Right lobe of liver (tissue), 6 donors: ENCODE results near the gene PIK3R3. TPM values are rescaled to one million over a fixed set of nuclear protein-coding genes. Genes with fewer than 3 reads are reported as not detected.
"Not testable (repeated sequence)": the region's sequence is repeated elsewhere in the genome, so short reads cannot be mapped to it uniquely, and the experiment has no call there.

Experiments used
- ATAC-seq, 4 donors: fragments of 200-7000 bp; cut with Tn5 transposase; one replicate each; pipeline ENCODE4 v1.9.1; 2020; ENCODE audit warnings: mild to moderate bottlenecking in 4 of 4, moderate library complexity in 4 of 4
- DNase-seq, 3 donors: peaks; one replicate each; pipeline ENCODE4 v3.0.0-alpha.2; 2020
- H3K27ac ChIP-seq, 3 donors: fragments of 200-600 bp; one replicate each; pipeline ENCODE4 v1.8.0; 2022
- H3K27me3 ChIP-seq, 2 donors: fragments of 200-600 bp; one replicate each; pipeline ENCODE4 v1.8.0; 2022
- H3K36me3 ChIP-seq, 4 donors: fragments of 200-600 bp; sonication (generic) in 1 of 4; one replicate each; pipeline versions ENCODE4 v1.5.1 to v1.8.0; 2017 to 2022; ENCODE audit warnings: control low read depth in 1 of 4
- H3K4me1 ChIP-seq, 4 donors: fragments of 200-600 bp; sonication (generic) in 1 of 4; one replicate each; pipeline versions ENCODE4 v1.5.1 to v1.8.0; 2017 to 2022; ENCODE audit warnings: control low read depth in 1 of 4
- H3K4me3 ChIP-seq, 3 donors: fragments of 200-600 bp; one replicate each; pipeline ENCODE4 v1.8.0; 2022
- H3K9me3 ChIP-seq, 4 donors: fragments of 200-600 bp; sonication (generic) in 1 of 4; one replicate each; pipeline versions ENCODE4 v1.5.1 to v1.8.0; 2017 to 2022; ENCODE audit warnings: control low read depth in 1 of 4
- POLR2A ChIP-seq: fragments of 450-650 bp; IDR thresholded peaks from one replicate; pipeline ENCODE4 v1.6.1; 2017; ENCODE audit warnings: antibody characterized with exemption, mild to moderate bottlenecking
- WGBS: methylation state at CpG from one replicate; pipeline ENCODE4 v1.1.6; 2018; ENCODE audit warnings: low coverage, low lambda C conversion rate; ENCODE audit not compliant: insufficient coverage; ENCODE audit errors: missing lambda C conversion rate; 5-methylcytosine and 5-hydroxymethylcytosine counted together
- intact Hi-C, 2 donors: fragments of 100-400 bp; cut with DNase I; formaldehyde crosslinking; loops; one replicate each; pipeline versions ENCODE4 v1.11.2 to v1.14.1; 2022
- total RNA-seq, 6 experiments: library from RNA; depleted of rRNA in 2 of 6; stranded (reverse); fragments of >200 nt in 2 of 6; fragmentation: NEBNext Ultra II Directional in 3 of 6; extraction: Animal tissue kit (Norgen Biotek cat#: 25700) in 3 of 6; gene quantifications; one replicate each; pipeline versions ENCODE4 v1.1.0 to v1.2.4, GENCODE V29; 2016 to 2023
- TF ChIP-seq, protein P1 (sequence below), 4 donors: fragments of 200-600 bp in 3 of 4; fragments of 450-650 bp in 1 of 4; IDR thresholded peaks; one replicate each; pipeline versions ENCODE4 v1.5.1 to v1.8.0; 2016 to 2022; ENCODE audit warnings: antibody characterized with exemption in 4 of 4, mild to moderate bottlenecking in 2 of 4
- donor health status: DM: no; HTN: yes; CAD: no.
- donor health status: DM: no; HTN: no; CAD: no.
- donor health status: DM: no; HTN: no; CAD: no.
- donor health status: DM: no; HTN: yes; CAD: no.
- donor health status: DM: no; HTN: yes; CAD: no.

Gene PIK3R3
- total RNA-seq, 6 experiments from 2014 or later, result 2.0 to 4.3 (median 2.8) TPM

DNA sequence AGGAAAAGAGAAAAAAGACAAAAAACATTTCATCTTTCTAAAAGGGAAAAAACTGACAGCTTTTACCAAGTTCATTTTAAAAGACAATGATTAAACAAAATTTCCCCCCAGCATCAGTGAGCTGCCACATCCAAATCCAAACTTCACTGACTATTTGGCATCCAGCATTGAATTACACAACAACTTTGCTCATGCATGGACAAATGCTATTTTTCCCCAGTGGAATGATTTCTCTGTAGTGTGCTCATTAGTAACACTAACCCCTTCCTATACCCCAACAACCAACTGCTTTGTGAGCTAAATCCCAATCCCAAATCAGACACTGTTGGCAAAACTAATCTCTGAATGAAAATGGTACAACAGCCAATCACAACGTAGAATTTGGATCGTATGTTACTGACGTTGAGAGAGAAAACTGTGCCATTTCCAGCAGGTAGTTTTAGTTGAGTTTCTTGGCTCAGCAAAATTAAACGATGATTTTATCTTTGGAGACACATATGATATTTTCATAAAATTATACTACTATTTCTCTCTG, 37.9 kb downstream of the PIK3R3 start:
- no peak overlapping the region for H3K27ac ChIP-seq
- no peaks in the 10 kb centered on the region for H3K4me1 ChIP-seq
- no peaks in the 10 kb centered on the region for H3K9me3 ChIP-seq
- intact Hi-C loops, result no loop called here
- TF ChIP-seq POLR2A, result no peak
- TF ChIP-seq, protein P1, sequence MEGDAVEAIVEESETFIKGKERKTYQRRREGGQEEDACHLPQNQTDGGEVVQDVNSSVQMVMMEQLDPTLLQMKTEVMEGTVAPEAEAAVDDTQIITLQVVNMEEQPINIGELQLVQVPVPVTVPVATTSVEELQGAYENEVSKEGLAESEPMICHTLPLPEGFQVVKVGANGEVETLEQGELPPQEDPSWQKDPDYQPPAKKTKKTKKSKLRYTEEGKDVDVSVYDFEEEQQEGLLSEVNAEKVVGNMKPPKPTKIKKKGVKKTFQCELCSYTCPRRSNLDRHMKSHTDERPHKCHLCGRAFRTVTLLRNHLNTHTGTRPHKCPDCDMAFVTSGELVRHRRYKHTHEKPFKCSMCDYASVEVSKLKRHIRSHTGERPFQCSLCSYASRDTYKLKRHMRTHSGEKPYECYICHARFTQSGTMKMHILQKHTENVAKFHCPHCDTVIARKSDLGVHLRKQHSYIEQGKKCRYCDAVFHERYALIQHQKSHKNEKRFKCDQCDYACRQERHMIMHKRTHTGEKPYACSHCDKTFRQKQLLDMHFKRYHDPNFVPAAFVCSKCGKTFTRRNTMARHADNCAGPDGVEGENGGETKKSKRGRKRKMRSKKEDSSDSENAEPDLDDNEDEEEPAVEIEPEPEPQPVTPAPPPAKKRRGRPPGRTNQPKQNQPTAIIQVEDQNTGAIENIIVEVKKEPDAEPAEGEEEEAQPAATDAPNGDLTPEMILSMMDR (IDR thresholded peaks at IDR 0.05), result no peak
- H3K36me3 ChIP-seq, result no peaks in the 10 kb centered on the region
- DNase-seq (no peak), ATAC-seq (peak in 1 of 4 donors; percentile 39)
- 87% methylated on average over 4 of the region's 4 CpGs for WGBS
- no peaks in the 10 kb centered on the region for H3K27me3 ChIP-seq
- no peak overlapping the region for H3K4me3 ChIP-seq

DNA sequence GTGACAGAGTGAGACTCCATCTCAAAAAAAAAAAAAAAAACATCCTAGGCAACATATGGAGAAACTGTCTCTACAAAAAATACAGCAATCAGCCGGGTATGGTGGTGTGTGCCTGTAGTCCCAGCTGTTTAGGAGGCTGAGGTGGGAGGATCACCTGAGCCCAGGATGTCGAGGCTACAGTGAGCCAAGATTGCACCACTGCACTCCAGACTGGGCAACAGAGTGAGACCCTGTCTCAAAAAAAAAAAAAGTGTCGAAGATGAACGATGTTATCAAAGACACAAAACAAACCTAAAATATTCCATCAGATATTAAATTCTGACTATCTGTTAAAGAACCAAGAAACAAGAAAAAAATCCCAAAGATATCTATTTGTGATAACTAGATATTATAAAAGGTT, 38.6 kb downstream of the PIK3R3 start:
- DNase-seq, intact Hi-C loops, H3K27me3 ChIP-seq, ATAC-seq, H3K4me1 ChIP-seq, H3K27ac ChIP-seq, H3K36me3 ChIP-seq, H3K4me3 ChIP-seq, H3K9me3 ChIP-seq: not testable (repeated sequence)
- WGBS, result 82% methylated on average over 4 of the region's 4 CpGs

DNA sequence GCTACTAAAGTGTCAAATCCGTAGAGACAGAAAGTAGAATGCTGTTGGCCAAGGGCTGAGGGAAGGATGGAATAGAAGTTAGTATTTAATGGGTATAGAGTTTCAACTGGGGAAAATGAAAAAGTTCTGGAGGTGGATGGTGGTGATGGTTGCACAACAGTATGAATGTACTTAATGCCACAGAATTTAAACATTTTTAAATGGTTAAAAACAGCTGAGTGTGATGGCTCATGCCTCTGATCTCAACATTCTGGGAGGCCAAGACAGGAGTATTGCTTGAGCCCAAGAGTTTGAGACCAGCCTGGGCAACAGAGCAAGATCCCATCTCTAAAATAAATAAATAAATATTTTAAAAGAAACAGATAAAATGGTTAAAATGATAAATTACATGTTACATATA, 44.5 kb downstream of the PIK3R3 start:
- Histone ChIP-seq H3K4me1 (no peaks in the 10 kb centered on the region), H3K9me3 (no peaks in the 10 kb centered on the region), H3K4me3 (no peak overlapping the region), H3K36me3 (no peaks in the 10 kb centered on the region), H3K27me3 (no peaks in the 10 kb centered on the region), H3K27ac (no peak overlapping the region)
- DNase-seq (no peak), ATAC-seq (no peak)
- intact Hi-C loops, result no loop called here
- 93% methylated on average over 1 of the region's 1 CpG for WGBS
- TF ChIP-seq, protein P1 (IDR thresholded peaks at IDR 0.05), result no peak
- no peak for TF ChIP-seq POLR2A

DNA sequence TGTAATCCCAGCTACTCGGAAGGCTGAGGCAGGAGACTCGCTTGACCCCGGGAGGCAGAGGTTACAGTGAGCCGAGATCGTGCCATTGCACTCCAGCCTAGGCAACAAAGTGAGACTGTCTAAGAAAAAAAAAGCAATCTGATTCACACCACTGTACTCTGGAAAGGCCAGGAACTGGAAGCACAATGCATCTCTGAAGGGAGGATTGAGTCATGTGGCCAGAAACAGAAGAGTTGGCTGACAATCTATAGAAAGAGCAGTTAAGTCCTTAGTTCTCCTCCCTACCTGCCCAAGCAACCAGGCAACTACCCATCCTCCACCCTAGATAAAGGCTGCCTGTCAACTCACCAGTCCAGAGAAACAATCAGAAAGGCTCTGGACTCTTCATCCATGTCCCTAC, 45.9 kb downstream of the PIK3R3 start:
- intact Hi-C loops, result no loop called here
- Histone ChIP-seq H3K4me3 (no peak overlapping the region), H3K36me3 (no peaks in the 10 kb centered on the region), H3K27me3 (no peaks in the 10 kb centered on the region), H3K9me3 (no peaks in the 10 kb centered on the region), H3K4me1 (no peaks in the 10 kb centered on the region), H3K27ac (no peak overlapping the region)
- DNase-seq (no peak), ATAC-seq (no peak)
- 89% methylated on average over 5 of the region's 5 CpGs for WGBS
- TF ChIP-seq, protein P1 (IDR thresholded peaks at IDR 0.05), result no peak
- TF ChIP-seq POLR2A, result no peak

DNA sequence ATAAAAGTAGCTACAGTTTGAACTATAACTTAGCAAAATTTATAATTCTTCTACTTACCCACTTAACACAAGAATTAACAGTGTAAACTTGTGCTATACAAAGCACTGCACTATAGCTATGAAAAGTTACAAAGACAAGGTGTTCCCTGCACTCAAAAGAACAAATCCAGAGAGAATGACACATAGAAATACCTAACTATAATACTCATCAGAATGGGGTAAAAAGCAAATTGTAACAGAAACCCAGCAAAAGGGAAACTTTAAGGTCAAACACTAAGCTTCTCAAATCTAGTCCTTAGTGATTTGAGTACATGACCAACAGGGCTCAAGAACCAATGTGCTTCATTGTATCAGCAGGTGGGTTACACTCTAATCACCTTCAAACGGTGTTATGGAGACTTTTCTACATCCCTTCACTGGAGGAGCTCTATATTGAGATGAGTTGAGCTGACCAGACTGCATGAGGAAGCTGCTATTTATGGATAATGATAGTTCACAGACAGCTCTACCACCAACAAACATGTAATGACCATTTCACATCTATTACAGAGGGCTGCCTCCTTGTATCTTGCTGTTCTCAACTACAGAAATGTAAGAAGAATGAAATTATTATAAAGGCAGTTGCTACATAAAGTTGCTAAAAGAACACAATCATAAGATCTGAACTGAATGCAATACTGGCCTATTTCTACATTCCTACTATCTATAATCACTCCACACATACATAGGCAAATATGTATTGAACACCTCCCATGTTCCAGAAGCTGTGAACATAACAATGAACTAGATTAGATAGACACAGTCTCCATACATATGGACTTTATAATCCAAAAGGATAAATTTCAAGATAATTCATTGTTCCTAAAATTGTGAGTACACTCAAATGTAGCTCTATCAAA, 47.6 kb downstream of the PIK3R3 start:
- Histone ChIP-seq H3K4me1 (no peaks in the 10 kb centered on the region), H3K36me3 (no peaks in the 10 kb centered on the region), H3K27me3 (no peaks in the 10 kb centered on the region), H3K27ac (no peak overlapping the region), H3K4me3 (no peak overlapping the region), H3K9me3 (no peaks in the 10 kb centered on the region)
- no peak for TF ChIP-seq POLR2A
- TF ChIP-seq, protein P1 (IDR thresholded peaks at IDR 0.05), result no peak
- intact Hi-C loops, result no loop called here
- 80% methylated on average over 1 of the region's 1 CpG for WGBS
- ATAC-seq (peak in 1 of 4 donors; percentile 17), DNase-seq (no peak)
